H1 (cell line): ENCODE data around the gene AKAP9.

Experiments
- CBX5 ChIP-seq: fragments of 300-800, 300-1000 bp; sonication (generic); IDR thresholded peaks from 2 replicates; pipeline ENCODE4 v1.7.1; 2016; ENCODE audit warnings: antibody characterized with exemption, low read length, low read depth
- CREB1 ChIP-seq: IDR thresholded peaks from 2 replicates; pipeline ENCODE4 v1.6.1; 2012; ENCODE audit warnings: inconsistent platforms
- EP300 ChIP-seq, 2 experiments: IDR thresholded peaks; 1 replicate in 1 of 2; 2 replicates in 1 of 2; pipeline ENCODE4 v1.6.1; 2011 to 2012; ENCODE audit warnings: low read depth in 2 of 2, low read length in 2 of 2, mild to moderate bottlenecking in 2 of 2, borderline replicate concordance in 1 of 2, inconsistent platforms in 1 of 2, moderate library complexity in 1 of 2
- JUN ChIP-seq: IDR thresholded peaks from 2 replicates; pipeline ENCODE4 v1.6.1; 2011; ENCODE audit warnings: low read depth, mild to moderate bottlenecking, improper control_type of control experiment, low read length
- POLR2AphosphoS5 ChIP-seq: IDR thresholded peaks from 2 replicates; pipeline ENCODE4 v1.6.1; 2011; ENCODE audit warnings: low read depth, low read length
- RAD21 ChIP-seq, 2 experiments: IDR thresholded peaks in 1 of 2; conservative IDR thresholded peaks in 1 of 2; 2 replicates each; pipeline ENCODE4 v1.6.1; 2011; ENCODE audit warnings: low read depth in 2 of 2, low read length in 2 of 2, improper control_type of control experiment in 1 of 2, inconsistent platforms in 1 of 2, mild to moderate bottlenecking in 1 of 2, moderate library complexity in 1 of 2
- SIRT6 ChIP-seq: IDR thresholded peaks from one replicate; pipeline ENCODE4 v1.7.1; 2012; ENCODE audit warnings: low read length, inconsistent platforms
- SP1 ChIP-seq: IDR thresholded peaks from 2 replicates; pipeline ENCODE4 v1.6.1; 2011; ENCODE audit warnings: low read depth, low read length
- YY1 ChIP-seq: IDR thresholded peaks from 2 replicates; pipeline ENCODE4 v1.6.1; 2011; ENCODE audit warnings: low read depth, mild to moderate bottlenecking, low read length
- TF ChIP-seq, protein P1 (sequence below), 3 experiments: IDR thresholded peaks; 1 replicate in 2 of 3; 2 replicates in 1 of 3; pipeline versions ENCODE4 v1.5.1 to v1.6.1; 2011; ENCODE audit warnings: low read length in 3 of 3, mild to moderate bottlenecking in 3 of 3, inconsistent platforms in 2 of 3, low read depth in 1 of 3, moderate library complexity in 1 of 3; ENCODE audit not compliant: insufficient read depth in 1 of 3; ENCODE audit errors: control extremely low read depth in 1 of 3

DNA sequence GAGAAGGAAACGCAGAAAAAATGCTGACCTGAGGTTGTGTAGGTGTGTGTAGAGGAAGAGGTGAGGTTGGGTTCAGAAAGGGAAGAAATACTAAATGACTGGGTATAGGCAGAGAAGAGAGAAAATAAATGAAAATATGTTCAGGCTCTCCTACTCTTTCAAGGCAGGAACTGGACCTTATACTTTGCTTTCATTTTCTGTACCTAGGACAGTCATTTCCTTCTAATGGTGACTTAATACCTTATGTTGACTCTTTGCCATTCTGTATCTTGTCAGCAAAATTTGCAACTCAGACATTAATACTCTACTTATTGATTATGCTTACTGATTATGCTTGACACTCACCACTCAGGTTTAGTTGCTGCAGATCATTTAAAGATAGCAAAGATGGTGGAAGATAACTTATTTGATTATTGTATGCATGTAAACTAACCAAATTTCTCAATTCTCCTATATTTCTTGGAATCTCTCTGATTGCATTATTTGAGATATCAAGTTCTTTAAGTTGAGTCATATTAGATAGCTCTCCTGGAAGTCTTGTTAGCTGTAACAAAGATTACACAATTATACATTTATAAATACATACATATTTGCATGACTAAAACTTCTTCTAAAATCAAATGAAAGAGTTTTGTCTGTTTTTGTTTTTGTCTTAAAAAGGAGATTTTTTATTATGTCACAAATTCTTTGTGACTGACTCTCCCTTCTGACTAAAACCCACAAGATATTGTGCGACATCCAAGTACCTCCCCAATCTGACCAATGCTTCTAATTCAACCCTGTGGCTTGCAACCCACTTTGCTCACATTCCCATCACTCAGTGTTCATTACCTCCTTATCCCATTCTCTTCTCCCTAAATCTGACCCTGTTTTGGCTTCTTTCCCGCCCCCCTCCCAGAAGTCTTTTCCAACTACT lies 218.3 kb downstream of the AKAP9 start:
- TF ChIP-seq, protein P1, sequence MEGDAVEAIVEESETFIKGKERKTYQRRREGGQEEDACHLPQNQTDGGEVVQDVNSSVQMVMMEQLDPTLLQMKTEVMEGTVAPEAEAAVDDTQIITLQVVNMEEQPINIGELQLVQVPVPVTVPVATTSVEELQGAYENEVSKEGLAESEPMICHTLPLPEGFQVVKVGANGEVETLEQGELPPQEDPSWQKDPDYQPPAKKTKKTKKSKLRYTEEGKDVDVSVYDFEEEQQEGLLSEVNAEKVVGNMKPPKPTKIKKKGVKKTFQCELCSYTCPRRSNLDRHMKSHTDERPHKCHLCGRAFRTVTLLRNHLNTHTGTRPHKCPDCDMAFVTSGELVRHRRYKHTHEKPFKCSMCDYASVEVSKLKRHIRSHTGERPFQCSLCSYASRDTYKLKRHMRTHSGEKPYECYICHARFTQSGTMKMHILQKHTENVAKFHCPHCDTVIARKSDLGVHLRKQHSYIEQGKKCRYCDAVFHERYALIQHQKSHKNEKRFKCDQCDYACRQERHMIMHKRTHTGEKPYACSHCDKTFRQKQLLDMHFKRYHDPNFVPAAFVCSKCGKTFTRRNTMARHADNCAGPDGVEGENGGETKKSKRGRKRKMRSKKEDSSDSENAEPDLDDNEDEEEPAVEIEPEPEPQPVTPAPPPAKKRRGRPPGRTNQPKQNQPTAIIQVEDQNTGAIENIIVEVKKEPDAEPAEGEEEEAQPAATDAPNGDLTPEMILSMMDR (IDR thresholded peaks at IDR 0.05; ENCODE audit: control extremely low read depth in 1 of 3, insufficient read depth in 1 of 3, low read depth in 1 of 3, low read length in 3 of 3), result no peak
- TF ChIP-seq CBX5, result no peak
- no peak for TF ChIP-seq YY1
- no peak for TF ChIP-seq POLR2AphosphoS5
- TF ChIP-seq JUN, result no peak
- TF ChIP-seq CREB1, result no peak
- TF ChIP-seq EP300 (IDR thresholded peaks at IDR 0.05; ENCODE audit: borderline replicate concordance in 1 of 2, low read depth in 2 of 2, low read length in 2 of 2), result no peak
- no peak for TF ChIP-seq RAD21 (IDR thresholded peaks at IDR 0.05 in 1 of 2, conservative IDR thresholded peaks at IDR 0.05 in 1 of 2; ENCODE audit: low read depth in 2 of 2, low read length in 2 of 2)
- no peak for TF ChIP-seq SP1
- TF ChIP-seq SIRT6, result no peak
